Measurements from ENCODE around the gene LPCAT2.

The LPCAT2 gene

GRCh38 chr16:55500530-55501011, 8.3 kb upstream of the LPCAT2 start:
- H3K36me3 Mint-ChIP-seq (ENCODE audit: insufficient read depth), result no peaks in the 10 kb centered on the region
- no peaks in the 10 kb centered on the region for H3K4me1 Mint-ChIP-seq
- peaks cover 25% of the 10 kb centered on the region for H3K27me3 Mint-ChIP-seq
- no peaks in the 10 kb centered on the region for H3K9me3 Mint-ChIP-seq
- H3K4me3 Mint-ChIP-seq, result no peak overlapping the region
- no peak overlapping the region for H3K27ac Mint-ChIP-seq (ENCODE audit: low read depth)
- no peak for ATAC-seq (replicated peaks; ENCODE audit: extremely low read depth, poor library complexity, severe bottlenecking)
- DNase-seq (ENCODE audit: low spot score in 2 of 2), result no peak

DNA sequence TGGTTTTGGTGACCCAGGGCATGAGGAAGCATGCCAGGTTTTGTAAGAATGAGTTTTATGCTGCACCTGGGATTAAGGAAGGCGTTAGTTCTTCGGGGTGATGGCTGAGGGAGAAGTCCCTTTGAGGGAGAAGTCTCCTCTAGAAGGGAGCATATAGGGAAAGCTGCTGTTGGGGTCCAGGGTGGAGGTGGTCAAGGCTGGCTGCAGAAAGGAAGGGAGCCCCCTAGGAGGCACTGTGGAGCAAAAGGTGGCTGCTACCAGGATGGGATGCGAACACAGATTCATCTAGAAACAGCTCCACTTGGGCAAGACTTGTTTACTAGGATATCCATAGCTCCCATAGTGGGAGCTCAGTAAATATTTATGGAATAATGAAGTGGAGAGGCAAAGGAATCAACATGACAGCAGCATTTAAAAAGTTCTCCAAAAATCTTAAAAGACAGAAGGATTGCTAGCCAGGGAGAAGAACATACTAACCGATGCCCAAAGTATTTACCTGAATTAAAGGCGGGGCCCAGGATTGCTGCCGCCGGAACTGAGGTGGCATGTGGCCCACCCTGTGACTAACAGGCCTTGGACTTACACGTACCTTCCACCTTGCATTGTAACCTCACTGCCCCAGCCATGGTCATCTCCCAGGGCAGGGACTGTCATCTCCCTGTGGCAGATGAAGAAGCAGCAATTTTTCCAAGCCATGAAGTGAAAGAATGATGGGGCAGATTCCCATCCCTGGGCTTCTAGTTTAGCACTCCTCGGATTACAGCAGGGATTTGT, 7.1 kb upstream of the LPCAT2 start:
- no peaks in the 10 kb centered on the region for H3K4me1 Mint-ChIP-seq
- H3K4me3 Mint-ChIP-seq, result no peak overlapping the region
- no peaks in the 10 kb centered on the region for H3K36me3 Mint-ChIP-seq (ENCODE audit: insufficient read depth)
- no peak for ATAC-seq (replicated peaks; ENCODE audit: extremely low read depth, poor library complexity, severe bottlenecking)
- no peak for DNase-seq (ENCODE audit: low spot score in 2 of 2)
- no peak overlapping the region for H3K27ac Mint-ChIP-seq (ENCODE audit: low read depth)
- peaks cover 25% of the 10 kb centered on the region for H3K27me3 Mint-ChIP-seq
- H3K9me3 Mint-ChIP-seq, result no peaks in the 10 kb centered on the region

GRCh38 chr16:55502801-55503366, 6.0 kb upstream of the LPCAT2 start:
- no peak overlapping the region for H3K27ac Mint-ChIP-seq (ENCODE audit: low read depth)
- no peak overlapping the region for H3K4me3 Mint-ChIP-seq

DNA sequence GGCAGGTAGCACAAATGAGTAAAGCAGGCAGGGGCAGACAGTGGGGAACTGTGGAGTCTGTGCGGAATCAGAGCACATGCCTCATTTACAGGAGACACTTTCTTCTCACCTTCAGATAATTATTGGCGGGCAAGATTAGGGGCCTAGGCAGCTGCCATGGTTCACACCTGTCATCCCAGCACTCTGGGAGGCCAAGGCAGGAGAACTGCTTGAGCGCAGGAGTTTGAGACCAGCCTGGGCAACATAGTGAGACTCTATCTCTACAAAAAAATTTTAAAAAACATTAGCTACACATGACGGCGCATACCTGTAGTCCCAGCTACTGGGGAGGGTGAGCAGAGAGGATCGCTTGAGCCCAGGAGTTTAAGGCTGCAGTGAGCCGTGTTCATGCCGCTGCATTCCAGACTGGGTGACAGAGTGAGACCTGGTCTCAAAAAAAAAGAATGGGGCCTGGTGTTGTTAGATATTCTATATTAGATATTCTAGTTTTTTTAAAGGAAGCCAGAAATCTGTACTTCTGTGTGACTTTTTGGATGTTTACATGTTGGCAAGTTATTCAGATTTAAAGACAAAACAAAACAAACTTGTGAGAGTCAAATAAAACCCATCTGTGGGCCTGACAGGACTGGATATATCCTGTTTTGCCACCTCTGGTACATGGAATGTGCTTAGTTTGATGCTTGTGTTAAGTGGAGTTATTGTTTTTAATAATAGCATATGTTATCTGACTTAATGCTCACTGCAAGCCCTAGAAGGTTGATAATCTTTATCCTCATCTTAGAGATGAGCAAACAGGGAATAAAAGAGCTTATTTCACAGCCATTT, 4.9 kb upstream of the LPCAT2 start:
- Mint-ChIP-seq H3K27me3 (peaks cover 45% of the 10 kb centered on the region), H3K4me3 (no peak overlapping the region), H3K36me3 (ENCODE audit: insufficient read depth) (no peaks in the 10 kb centered on the region), H3K27ac (ENCODE audit: low read depth) (no peak overlapping the region), H3K4me1 (peaks cover 5% of the 10 kb centered on the region), H3K9me3 (no peaks in the 10 kb centered on the region)
- ATAC-seq (replicated peaks; ENCODE audit: extremely low read depth, poor library complexity, severe bottlenecking), result no peak
- DNase-seq (ENCODE audit: low spot score in 2 of 2), result no peak

More at GRCh38 chr16:55502801-55503366, 6.0 kb upstream of the LPCAT2 start:
- Mint-ChIP-seq H3K36me3 (ENCODE audit: insufficient read depth) (no peaks in the 10 kb centered on the region), H3K4me1 (no peaks in the 10 kb centered on the region), H3K27me3 (peaks cover 35% of the 10 kb centered on the region), H3K9me3 (no peaks in the 10 kb centered on the region)
- DNase-seq (ENCODE audit: low spot score in 2 of 2), result no peak
- no peak for ATAC-seq (replicated peaks; ENCODE audit: extremely low read depth, poor library complexity, severe bottlenecking)

- DNase-seq (ENCODE audit: low spot score in 2 of 2) (no peak), ATAC-seq (replicated peaks; ENCODE audit: extremely low read depth, poor library complexity, severe bottlenecking) (no peak)
- H3K27me3 Mint-ChIP-seq, result peaks cover 61% of the 10 kb centered on the region
- H3K27ac Mint-ChIP-seq (ENCODE audit: low read depth), result no peak overlapping the region
- no peaks in the 10 kb centered on the region for H3K9me3 Mint-ChIP-seq
- no peak overlapping the region for H3K4me3 Mint-ChIP-seq
- no peaks in the 10 kb centered on the region for H3K36me3 Mint-ChIP-seq (ENCODE audit: insufficient read depth)
- peaks cover 11% of the 10 kb centered on the region for H3K4me1 Mint-ChIP-seq
Observed at GRCh38 chr16:55505333-55506015, 3.4 kb upstream of the LPCAT2 start.

- H3K4me3 Mint-ChIP-seq, result no peak overlapping the region
- H3K36me3 Mint-ChIP-seq (ENCODE audit: insufficient read depth), result no peaks in the 10 kb centered on the region
- H3K27me3 Mint-ChIP-seq, result peaks cover 59% of the 10 kb centered on the region
- DNase-seq (ENCODE audit: low spot score in 2 of 2), result no peak
- ATAC-seq (replicated peaks; ENCODE audit: extremely low read depth, poor library complexity, severe bottlenecking), result no peak
- H3K27ac Mint-ChIP-seq (ENCODE audit: low read depth), result no peak overlapping the region
- no peaks in the 10 kb centered on the region for H3K9me3 Mint-ChIP-seq
- H3K4me1 Mint-ChIP-seq, result peaks cover 11% of the 10 kb centered on the region
Observed at GRCh38 chr16:55506083-55506482, 2.8 kb upstream of the LPCAT2 start.

GRCh38 chr16:55506708-55507107, 2.2 kb upstream of the LPCAT2 start:
- DNase-seq (ENCODE audit: low spot score in 2 of 2), result no peak
- H3K27me3 Mint-ChIP-seq, result peaks cover 57% of the 10 kb centered on the region
- no peak overlapping the region for H3K4me3 Mint-ChIP-seq
- H3K36me3 Mint-ChIP-seq (ENCODE audit: insufficient read depth), result no peaks in the 10 kb centered on the region
- no peak for ATAC-seq (replicated peaks; ENCODE audit: extremely low read depth, poor library complexity, severe bottlenecking)
- no peaks in the 10 kb centered on the region for H3K9me3 Mint-ChIP-seq
- no peak overlapping the region for H3K27ac Mint-ChIP-seq (ENCODE audit: low read depth)
- peaks cover 11% of the 10 kb centered on the region for H3K4me1 Mint-ChIP-seq

- peaks cover 72% of the 10 kb centered on the region for H3K27me3 Mint-ChIP-seq
- peaks cover 5% of the 10 kb centered on the region for H3K9me3 Mint-ChIP-seq
- no peak for ATAC-seq (replicated peaks; ENCODE audit: extremely low read depth, poor library complexity, severe bottlenecking)
- DNase-seq (ENCODE audit: low spot score in 2 of 2), result no peak
- no peaks in the 10 kb centered on the region for H3K36me3 Mint-ChIP-seq (ENCODE audit: insufficient read depth)
- H3K27ac Mint-ChIP-seq (ENCODE audit: low read depth), result no peak overlapping the region
- H3K4me3 Mint-ChIP-seq, result peak overlapping the region; percentile 63
- H3K4me1 Mint-ChIP-seq, result peaks cover 11% of the 10 kb centered on the region
Observed at GRCh38 chr16:55508271-55508921, 476 bp upstream of the LPCAT2 start.

DNA sequence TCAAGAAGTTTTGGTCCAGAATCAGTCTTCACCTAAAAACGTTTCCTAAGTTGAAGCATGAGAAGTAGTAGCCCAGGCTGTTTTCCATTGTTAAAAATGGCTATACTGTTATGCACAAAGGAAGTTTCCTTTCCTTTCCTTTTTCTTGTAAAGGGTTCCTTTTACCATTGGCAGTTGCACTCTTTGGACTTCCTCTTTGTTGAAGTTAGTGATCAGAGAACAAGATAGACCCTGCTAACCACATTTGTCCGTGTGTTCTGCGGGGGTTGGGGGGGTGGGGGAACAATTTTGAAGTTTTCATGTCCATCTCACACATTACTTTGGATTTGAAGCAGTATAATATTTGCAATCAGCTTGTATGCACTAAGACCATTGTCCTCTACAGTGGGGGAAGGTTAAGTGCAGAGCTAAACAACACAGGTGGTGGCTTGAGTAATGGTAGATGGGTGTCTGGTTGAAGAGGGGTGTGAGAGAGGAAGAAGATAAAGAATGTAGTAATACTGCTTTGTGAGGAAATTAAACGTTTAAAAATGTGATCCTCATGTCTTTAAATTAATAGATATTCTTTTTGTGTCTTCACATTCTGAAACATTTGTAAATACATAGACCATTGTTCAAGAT, 1.4 kb downstream of the LPCAT2 start:
- H3K9me3 Mint-ChIP-seq, result peaks cover 5% of the 10 kb centered on the region
- DNase-seq (ENCODE audit: low spot score in 2 of 2) (no peak), ATAC-seq (replicated peaks; ENCODE audit: extremely low read depth, poor library complexity, severe bottlenecking) (peak; percentile 19)
- peaks cover 11% of the 10 kb centered on the region for H3K4me1 Mint-ChIP-seq
- no peak overlapping the region for H3K27ac Mint-ChIP-seq (ENCODE audit: low read depth)
- H3K36me3 Mint-ChIP-seq (ENCODE audit: insufficient read depth), result no peaks in the 10 kb centered on the region
- peaks cover 81% of the 10 kb centered on the region for H3K27me3 Mint-ChIP-seq
- H3K4me3 Mint-ChIP-seq, result no peak overlapping the region

- H3K9me3 Mint-ChIP-seq, result peaks cover 5% of the 10 kb centered on the region
- DNase-seq (ENCODE audit: low spot score in 2 of 2) (no peak), ATAC-seq (replicated peaks; ENCODE audit: extremely low read depth, poor library complexity, severe bottlenecking) (no peak)
- H3K4me3 Mint-ChIP-seq, result no peak overlapping the region
- H3K4me1 Mint-ChIP-seq, result peaks cover 11% of the 10 kb centered on the region
- H3K27ac Mint-ChIP-seq (ENCODE audit: low read depth), result no peak overlapping the region
- H3K36me3 Mint-ChIP-seq (ENCODE audit: insufficient read depth), result no peaks in the 10 kb centered on the region
- H3K27me3 Mint-ChIP-seq, result peaks cover 59% of the 10 kb centered on the region
Observed at GRCh38 chr16:55512941-55513340, 4.1 kb downstream of the LPCAT2 start.

GRCh38 chr16:55513616-55514015, 4.7 kb downstream of the LPCAT2 start:
- ATAC-seq (replicated peaks; ENCODE audit: extremely low read depth, poor library complexity, severe bottlenecking) (no peak), DNase-seq (ENCODE audit: low spot score in 2 of 2) (no peak)
- Mint-ChIP-seq H3K9me3 (peaks cover 5% of the 10 kb centered on the region), H3K27ac (ENCODE audit: low read depth) (no peak overlapping the region), H3K27me3 (peaks cover 53% of the 10 kb centered on the region), H3K36me3 (ENCODE audit: insufficient read depth) (no peaks in the 10 kb centered on the region), H3K4me1 (peaks cover 10% of the 10 kb centered on the region), H3K4me3 (no peak overlapping the region)

Measured in central memory CD8-positive, alpha-beta T cell (primary cell).